Breast epithelium (tissue), 3 donors: ENCODE data around the gene ZNF566.

Experiments
- CTCF ChIP-seq, 3 donors: fragments of 450-650 bp; IDR thresholded peaks; one replicate each; pipeline ENCODE4 v1.5.1; 2016 to 2017; ENCODE audit warnings: antibody characterized with exemption in 3 of 3, mild to moderate bottlenecking in 3 of 3, moderate library complexity in 3 of 3
- POLR2AphosphoS5 ChIP-seq, 3 donors: sonication (generic); formaldehyde crosslinking; IDR thresholded peaks; one replicate each; pipeline ENCODE4 v1.6.1; 2017; ENCODE audit warnings: antibody characterized with exemption in 3 of 3

GRCh38 chr19:36436531-36436930 lies 52.8 kb downstream of the ZNF566 start:
- TF ChIP-seq CTCF (IDR thresholded peaks at IDR 0.05) (no peak), POLR2AphosphoS5 (IDR thresholded peaks at IDR 0.05) (no peak)
